ENCODE data around the gene TCEAL8. TPM values are rescaled to one million over a fixed set of nuclear protein-coding genes. Genes with fewer than 3 reads are reported as not detected.

TCEAL8 gene
- total and polyA plus RNA-seq, 2 of the 8 experiments (the other 6 are each of a cell fraction or from before 2014, with no cell fraction given): 47.2 to 82.2 TPM

DNA sequence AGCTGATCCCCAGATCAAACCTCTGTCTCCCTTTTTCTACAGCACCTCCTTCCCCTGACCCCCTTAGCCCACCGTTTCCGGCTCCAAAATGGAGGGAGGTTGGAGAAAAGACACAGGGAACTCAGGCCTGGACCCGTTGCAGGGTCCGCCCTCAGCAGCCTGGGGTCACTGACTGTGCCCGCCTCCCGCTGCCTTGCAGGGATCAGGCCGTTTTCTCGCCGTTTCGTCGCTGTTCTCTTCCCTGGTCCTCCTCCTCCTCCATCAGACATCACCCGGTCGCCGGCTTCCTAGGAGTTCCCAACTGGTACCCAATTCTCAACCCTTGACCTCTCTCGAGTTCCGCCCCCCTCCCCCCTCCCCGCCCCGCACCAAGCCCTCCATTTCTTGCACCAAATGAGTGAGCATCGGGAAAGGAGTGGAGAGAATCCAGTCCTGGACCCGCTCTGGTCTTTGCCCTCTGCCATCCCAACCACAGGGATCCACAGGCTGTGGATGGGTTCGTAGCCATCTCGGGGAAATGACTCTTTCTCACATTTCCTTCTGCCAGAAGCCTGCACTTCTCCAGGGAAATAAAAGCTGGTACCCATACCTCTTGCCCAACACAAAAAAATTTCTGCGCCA, 21.1 kb upstream of the TCEAL8 start (continued):
- TF ChIP-seq CHD2 (IDR thresholded peaks at IDR 0.05; ENCODE audit: low read length) (no peak), EGR1 (IDR thresholded peaks at IDR 0.05; ENCODE audit: borderline replicate concordance, low read depth, low read length) (no peak), SAP30 (IDR thresholded peaks at IDR 0.05; ENCODE audit: insufficient read depth, insufficient replicate concordance, low read length) (no peak)

Measured in H1 (cell line).